Amniotic stem cell (primary cell): ENCODE results near the gene ATPAF1.
"Not testable (repeated sequence)": the region's sequence is repeated elsewhere in the genome, so short reads cannot be mapped to it uniquely, and the experiment has no call there.

Experiments used
- DNase-seq: peaks from one replicate; lab custom pipeline; 2025; lab: John Stamatoyannopoulos, UW

The ATPAF1 gene

DNA sequence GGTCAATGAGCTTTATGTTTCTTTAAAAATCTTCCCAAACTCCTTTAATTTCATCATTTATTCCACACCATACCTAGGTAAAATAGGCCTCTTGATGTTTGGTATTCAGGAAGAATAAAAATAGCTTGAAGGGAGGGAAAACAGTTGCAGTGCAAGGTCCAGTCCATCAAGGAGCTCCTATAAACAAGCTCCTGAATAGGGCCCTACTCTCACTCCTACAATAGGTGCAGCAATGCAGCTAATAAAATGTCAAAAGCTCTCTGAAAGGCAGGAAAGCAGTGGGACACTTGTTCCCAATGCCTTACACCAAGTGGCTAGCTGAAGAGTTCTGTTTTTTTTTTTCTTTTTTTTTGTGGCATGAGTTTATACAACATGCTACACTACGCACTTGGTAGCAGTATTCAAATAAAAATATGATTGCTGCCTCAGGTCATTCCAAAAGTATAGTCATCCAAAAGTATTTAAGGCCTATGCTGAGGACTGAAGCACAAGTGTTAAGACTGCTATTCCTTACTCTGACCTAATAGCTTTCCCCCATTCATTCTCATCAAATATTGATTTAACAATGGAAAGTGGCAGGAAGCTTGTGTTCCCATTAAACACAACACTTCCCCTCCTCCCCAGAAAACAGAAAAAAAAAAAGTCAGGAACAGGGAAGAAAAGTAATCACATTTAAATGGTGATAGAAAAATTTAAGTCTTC lies 13.3 kb upstream of the ATPAF1 start:
- no peak for DNase-seq

GRCh38 chr1:46679789-46680573 lies 11.8 kb upstream of the ATPAF1 start:
- no peak for DNase-seq

- DNase-seq, result no peak
Measured at GRCh38 chr1:46677339-46677738, 9.2 kb upstream of the ATPAF1 start.

DNA sequence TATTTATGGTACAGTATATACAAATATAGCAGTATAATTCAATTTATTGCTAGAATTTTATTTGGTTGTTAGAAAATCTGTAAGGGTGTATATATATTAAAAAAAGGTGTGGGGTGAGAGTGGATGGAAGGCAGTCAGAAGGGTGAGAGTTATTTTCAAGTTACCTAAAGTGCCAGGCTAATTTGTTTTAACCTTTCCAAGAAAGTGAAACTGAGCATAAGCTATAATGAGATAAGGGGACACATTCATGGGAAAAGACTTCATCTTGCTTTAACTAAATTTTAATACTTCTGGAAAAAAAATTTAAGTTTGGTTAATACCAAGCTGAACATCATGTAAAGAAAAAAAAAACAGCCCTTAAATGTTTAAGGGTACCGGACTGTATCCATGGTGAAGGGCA lies 8.4 kb upstream of the ATPAF1 start:
- DNase-seq, result no peak

- no peak for DNase-seq
Measured at GRCh38 chr1:46675549-46676314, 7.6 kb upstream of the ATPAF1 start.

GRCh38 chr1:46673749-46674182 lies 5.6 kb upstream of the ATPAF1 start:
- DNase-seq, result no peak

DNA sequence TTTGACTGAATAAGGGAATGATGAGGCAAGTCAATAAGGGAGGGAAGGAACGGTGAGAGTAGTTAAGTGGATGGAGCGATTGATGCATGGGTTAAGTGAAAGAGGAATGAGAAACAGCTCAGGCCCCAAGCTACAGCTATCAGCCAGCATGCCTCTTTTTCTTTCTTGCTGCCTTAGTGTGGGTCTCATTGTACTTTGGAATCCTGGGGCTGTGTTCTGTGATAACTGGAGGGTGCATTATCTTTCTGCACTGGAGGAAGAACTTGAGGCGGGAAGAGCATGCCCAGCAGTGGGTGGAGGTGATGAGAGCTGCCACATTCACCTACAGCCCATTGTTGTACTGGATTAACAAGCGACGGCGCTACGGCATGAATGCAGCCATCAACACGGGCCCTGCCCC lies 4.5 kb upstream of the ATPAF1 start:
- no peak for DNase-seq

DNA sequence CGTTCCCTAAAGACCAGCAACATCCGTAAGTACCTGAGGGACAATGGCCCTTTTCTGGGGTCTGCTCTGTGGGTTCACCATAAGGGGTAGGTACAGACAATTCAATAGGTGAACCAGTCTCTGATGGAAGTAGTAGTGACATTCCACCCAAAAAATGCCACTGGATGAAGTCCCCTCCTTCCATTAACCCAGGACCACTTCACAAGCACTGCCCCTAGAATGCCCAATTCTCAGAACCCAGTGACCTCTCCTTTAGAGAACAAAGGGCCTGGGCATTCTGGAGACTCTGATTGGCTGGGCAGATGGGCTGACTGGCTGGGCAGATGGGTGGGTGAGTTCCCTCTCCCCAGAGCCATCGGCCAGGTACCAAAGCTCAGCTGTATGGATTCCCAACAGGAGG lies 3.4 kb upstream of the ATPAF1 start, which contains the start of gene TEX38:
TSS of gene TEX38 (plus strand) at position 301 of the 400 bp plus-strand sequence. CDS start at position 382, 81 bp downstream.
- DNase-seq, result no peak

DNA sequence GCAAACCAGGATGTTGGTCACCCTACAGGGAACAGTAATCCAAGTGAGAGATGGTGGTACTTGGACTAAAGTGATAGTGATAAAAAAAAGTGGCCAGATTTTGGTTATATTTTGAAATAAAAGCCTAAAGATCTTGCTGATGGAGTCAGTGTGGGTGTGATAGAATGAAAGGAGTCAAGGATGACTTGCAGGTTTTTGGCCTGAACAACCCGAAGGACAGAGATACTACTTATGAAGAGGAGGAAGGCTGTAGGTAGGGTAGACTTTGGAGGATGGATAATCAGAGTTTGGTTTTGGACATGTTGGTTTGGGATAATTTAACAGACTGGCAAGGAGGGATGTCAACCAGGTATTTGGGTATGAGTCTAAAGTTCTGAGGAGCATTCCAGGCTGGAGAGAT lies 2.0 kb upstream of the ATPAF1 start:
- no peak for DNase-seq

GRCh38 chr1:46665983-46666382 lies 2.2 kb downstream of the ATPAF1 start:
- no peak for DNase-seq

- DNase-seq, result not testable (repeated sequence)
Measured at GRCh38 chr1:46662919-46663318, 5.2 kb downstream of the ATPAF1 start.

- DNase-seq, result not testable (repeated sequence)
Measured at GRCh38 chr1:46660116-46660515, 8.0 kb downstream of the ATPAF1 start.

GRCh38 chr1:46659307-46659870 lies 8.8 kb downstream of the ATPAF1 start:
- no peak for DNase-seq

GRCh38 chr1:46657775-46658174 lies 10.4 kb downstream of the ATPAF1 start:
- DNase-seq, result no peak

GRCh38 chr1:46656643-46657042 lies 11.5 kb downstream of the ATPAF1 start:
- no peak for DNase-seq

DNA sequence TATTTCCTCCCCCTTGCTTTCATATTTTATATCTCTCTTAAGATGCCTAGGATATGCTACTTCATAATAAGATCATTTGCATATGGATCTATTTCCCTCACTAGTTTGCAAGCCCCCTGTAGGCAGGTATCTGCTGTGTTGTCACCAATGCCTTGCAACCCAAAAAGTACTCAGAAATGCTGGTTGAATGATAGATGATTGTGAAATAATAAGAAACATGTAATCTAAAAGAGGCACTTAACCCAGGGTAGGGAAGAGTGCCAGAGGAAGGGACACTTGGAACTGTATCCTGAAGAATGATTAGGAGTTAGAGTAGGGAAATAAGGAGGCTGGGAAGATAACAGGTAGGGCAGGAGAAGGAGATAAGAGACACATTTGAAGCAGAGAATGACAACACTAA lies 12.3 kb downstream of the ATPAF1 start:
- no peak for DNase-seq

DNA sequence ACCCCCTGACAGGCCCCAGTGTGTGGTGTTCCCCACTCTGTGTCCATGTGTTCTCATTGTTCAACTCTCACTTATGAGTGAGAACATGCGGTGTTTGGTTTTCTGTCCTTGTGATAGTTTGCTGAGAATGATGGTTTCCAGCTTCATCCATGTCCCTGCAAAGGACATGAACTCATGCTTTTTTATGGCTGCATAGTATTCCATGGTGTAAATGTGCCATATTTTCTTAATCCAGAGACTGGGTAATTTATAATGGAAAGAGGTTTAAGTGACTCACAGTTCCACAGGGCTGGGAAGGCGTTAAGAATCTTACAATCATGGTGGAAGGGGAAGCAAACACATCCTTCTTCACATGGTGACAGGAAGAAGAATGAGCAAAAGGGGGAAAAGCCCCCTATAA lies 13.5 kb downstream of the ATPAF1 start:
- not testable (repeated sequence) for DNase-seq

DNA sequence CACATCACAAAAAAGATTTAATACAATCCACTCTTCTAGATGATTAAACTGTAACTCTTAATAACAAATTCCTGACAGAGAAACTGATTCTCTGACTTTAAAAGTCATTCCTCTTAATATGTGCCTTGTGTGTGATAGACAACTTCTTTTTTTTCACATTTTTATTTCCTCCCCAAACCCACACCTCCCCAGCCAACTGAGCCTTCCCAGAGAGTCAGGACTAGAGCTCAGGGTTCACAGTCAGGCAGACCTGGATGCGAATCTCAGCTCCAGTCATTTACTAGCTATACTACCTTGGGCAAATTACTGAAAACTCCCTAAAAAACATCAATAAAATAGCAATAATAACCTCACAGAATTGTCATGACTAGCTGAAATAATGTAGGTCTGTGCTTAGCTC lies 14.2 kb downstream of the ATPAF1 start:
- DNase-seq, result no peak

DNA sequence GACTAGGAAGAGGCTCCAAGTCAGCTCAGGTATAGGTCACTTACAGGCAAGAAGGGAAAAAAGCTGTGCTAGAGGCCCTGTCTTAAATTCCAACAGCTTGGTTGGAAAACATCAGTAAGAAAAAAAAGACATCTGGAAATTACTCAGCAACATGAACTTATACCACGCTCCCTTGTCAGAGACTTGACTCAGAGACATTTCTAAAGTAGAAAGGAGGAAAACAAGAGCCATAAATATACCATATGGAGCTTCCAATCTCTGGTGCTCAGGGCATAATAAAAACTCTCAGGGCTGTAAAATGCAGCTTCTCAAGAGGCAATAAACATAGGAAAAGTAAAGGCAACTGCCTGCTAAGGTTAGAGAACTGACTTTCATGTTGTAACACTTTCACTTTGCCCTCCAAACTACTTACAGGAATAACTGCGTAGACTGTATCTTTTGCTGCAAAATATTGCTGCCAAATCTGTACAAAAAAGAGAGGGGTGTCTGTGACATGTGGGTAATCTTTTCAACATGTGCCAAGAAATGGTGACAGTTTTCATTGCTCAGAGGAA lies 14.7 kb downstream of the ATPAF1 start:
- DNase-seq, result no peak

- no peak for DNase-seq
Measured at GRCh38 chr1:46652321-46653100, 15.7 kb downstream of the ATPAF1 start.

DNA sequence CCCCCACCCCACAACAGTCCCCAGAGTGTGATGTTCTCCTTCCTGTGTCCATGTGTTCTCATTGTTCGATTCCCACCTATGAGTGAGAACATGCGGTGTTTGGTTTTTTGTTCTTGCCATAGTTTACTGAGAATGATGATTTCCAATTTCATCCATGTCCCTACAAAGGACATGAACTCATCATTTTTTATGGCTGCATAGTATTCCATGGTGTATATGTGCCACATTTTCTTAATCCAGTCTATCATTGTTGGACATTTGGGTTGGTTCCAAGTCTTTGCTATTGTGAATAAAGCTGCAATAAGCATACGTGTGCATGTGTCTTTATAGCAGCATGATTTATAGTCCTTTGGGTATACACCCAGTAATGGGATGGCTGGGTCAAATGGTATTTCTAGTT lies 17.0 kb downstream of the ATPAF1 start:
- not testable (repeated sequence) for DNase-seq
